ENCODE data around the gene TBC1D9B.

DNA sequence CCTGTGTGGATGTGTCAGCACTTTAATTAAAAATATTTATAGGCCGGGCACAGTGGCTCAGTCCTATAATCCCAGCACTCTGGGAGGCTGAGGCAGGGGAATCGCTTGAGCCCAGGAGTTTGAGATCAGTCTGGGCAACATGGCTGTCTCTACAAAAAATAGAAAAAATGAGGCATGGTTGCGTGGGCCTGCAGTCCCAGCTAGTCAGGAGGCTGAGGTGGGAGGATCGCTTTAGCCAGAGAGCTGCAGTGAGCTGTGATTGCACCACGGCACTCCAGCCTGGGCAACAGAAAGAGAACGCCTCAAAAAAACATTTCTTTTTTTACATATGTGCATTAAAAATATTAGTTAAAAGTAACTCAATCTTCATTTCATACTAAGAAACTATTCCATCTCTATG, 6.2 kb downstream of the TBC1D9B start:
- TF ChIP-seq, protein P1, sequence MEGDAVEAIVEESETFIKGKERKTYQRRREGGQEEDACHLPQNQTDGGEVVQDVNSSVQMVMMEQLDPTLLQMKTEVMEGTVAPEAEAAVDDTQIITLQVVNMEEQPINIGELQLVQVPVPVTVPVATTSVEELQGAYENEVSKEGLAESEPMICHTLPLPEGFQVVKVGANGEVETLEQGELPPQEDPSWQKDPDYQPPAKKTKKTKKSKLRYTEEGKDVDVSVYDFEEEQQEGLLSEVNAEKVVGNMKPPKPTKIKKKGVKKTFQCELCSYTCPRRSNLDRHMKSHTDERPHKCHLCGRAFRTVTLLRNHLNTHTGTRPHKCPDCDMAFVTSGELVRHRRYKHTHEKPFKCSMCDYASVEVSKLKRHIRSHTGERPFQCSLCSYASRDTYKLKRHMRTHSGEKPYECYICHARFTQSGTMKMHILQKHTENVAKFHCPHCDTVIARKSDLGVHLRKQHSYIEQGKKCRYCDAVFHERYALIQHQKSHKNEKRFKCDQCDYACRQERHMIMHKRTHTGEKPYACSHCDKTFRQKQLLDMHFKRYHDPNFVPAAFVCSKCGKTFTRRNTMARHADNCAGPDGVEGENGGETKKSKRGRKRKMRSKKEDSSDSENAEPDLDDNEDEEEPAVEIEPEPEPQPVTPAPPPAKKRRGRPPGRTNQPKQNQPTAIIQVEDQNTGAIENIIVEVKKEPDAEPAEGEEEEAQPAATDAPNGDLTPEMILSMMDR (IDR thresholded peaks at IDR 0.05; ENCODE audit: poor library complexity): no peak
- TF ChIP-seq EZH2 (IDR thresholded peaks at IDR 0.05; ENCODE audit: borderline replicate concordance): no peak

All from hepatocyte (in vitro differentiated cells).